ENCODE results near the gene NDE1. TPM values are rescaled to one million over a fixed set of nuclear protein-coding genes. Genes with fewer than 3 reads are reported as not detected.
"Not testable (repeated sequence)": the region's sequence is repeated elsewhere in the genome, so short reads cannot be mapped to it uniquely, and the experiment has no call there.

NDE1 gene
- total and polyA plus RNA-seq, 2 experiments from 2014 or later: 7.1 to 41.0 TPM

GRCh38 chr16:15682105-15682570 is 32.1 kb downstream of the NDE1 start:
- TF ChIP-seq, protein P1, sequence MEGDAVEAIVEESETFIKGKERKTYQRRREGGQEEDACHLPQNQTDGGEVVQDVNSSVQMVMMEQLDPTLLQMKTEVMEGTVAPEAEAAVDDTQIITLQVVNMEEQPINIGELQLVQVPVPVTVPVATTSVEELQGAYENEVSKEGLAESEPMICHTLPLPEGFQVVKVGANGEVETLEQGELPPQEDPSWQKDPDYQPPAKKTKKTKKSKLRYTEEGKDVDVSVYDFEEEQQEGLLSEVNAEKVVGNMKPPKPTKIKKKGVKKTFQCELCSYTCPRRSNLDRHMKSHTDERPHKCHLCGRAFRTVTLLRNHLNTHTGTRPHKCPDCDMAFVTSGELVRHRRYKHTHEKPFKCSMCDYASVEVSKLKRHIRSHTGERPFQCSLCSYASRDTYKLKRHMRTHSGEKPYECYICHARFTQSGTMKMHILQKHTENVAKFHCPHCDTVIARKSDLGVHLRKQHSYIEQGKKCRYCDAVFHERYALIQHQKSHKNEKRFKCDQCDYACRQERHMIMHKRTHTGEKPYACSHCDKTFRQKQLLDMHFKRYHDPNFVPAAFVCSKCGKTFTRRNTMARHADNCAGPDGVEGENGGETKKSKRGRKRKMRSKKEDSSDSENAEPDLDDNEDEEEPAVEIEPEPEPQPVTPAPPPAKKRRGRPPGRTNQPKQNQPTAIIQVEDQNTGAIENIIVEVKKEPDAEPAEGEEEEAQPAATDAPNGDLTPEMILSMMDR (IDR thresholded peaks at IDR 0.05; ENCODE audit: low read depth, low read length): peak; percentile 60
- Histone ChIP-seq H3K36me3 (peaks cover 3% of the 10 kb centered on the region), H3K4me1 (ENCODE audit: low read depth) (no peaks in the 10 kb centered on the region), H3K4me3 (no peak overlapping the region), H3K27ac (no peak overlapping the region), H3K9me3 (ENCODE audit: low read depth) (no peaks in the 10 kb centered on the region), H3K27me3 (no peaks in the 10 kb centered on the region)
- peak; percentile 39 to 74 for DNase-seq (ENCODE audit: low read depth in 1 of 2, low spot score in 1 of 2)

GRCh38 chr16:15686287-15686686 is 36.2 kb downstream of the NDE1 start:
- TF ChIP-seq, protein P1 (IDR thresholded peaks at IDR 0.05; ENCODE audit: low read depth, low read length): no peak
- H3K9me3 ChIP-seq (ENCODE audit: low read depth): no peaks in the 10 kb centered on the region
- no peaks in the 10 kb centered on the region for H3K4me1 ChIP-seq (ENCODE audit: low read depth)
- no peak overlapping the region for H3K27ac ChIP-seq
- no peak for DNase-seq (ENCODE audit: low read depth in 1 of 2, low spot score in 1 of 2)
- no peak overlapping the region for H3K4me3 ChIP-seq
- no peaks in the 10 kb centered on the region for H3K27me3 ChIP-seq
- H3K36me3 ChIP-seq: peaks cover 13% of the 10 kb centered on the region

DNA sequence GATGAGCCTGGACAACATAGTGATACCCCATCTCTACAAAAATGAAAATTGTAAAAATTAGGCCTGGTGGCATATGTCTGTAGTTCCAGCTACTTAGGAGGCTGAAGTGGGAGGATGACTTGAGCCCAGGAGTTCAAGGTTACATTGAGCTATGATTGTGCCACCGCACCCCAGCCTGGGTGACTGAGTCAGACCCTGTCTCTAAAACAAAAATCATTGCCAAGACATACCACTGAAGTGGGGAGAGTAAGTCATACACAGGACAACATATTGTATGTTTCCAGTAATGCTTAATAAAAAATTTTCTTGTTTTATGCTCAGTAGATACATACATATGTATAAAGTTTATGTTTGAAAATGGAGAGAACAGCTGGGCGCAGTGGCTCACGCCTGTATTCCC is 39.2 kb downstream of the NDE1 start:
- no peak overlapping the region for H3K27ac ChIP-seq
- no peaks in the 10 kb centered on the region for H3K9me3 ChIP-seq (ENCODE audit: low read depth)
- no peaks in the 10 kb centered on the region for H3K4me1 ChIP-seq (ENCODE audit: low read depth)
- TF ChIP-seq, protein P1 (IDR thresholded peaks at IDR 0.05; ENCODE audit: low read depth, low read length): no peak
- peaks cover 19% of the 10 kb centered on the region for H3K36me3 ChIP-seq
- no peaks in the 10 kb centered on the region for H3K27me3 ChIP-seq
- DNase-seq (ENCODE audit: low read depth in 1 of 2, low spot score in 1 of 2): no peak
- no peak overlapping the region for H3K4me3 ChIP-seq

DNA sequence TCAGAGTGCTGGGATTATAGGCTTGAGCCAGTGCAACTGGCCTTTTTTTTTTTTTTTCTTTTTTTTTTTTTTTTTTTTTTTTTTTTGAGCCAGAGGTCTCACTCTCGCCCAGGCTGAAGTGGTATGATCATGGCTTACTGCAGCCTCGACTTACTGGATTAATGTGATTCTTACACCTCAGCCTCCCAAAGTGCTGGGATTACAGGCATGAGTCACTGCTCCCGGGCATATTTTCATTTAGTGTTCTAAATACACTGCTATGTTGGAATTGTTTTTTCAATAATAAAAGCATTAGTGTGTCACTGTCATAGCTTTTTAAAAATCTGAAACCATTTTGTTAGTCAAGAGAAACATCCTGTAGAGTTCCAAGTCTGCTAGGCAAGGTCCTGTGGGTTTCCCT is 40.3 kb downstream of the NDE1 start:
- no peak overlapping the region for H3K27ac ChIP-seq

GRCh38 chr16:15691046-15691445 is 41.0 kb downstream of the NDE1 start:
- H3K27me3 ChIP-seq: no peaks in the 10 kb centered on the region
- no peak overlapping the region for H3K27ac ChIP-seq
- no peak for DNase-seq (ENCODE audit: low read depth in 1 of 2, low spot score in 1 of 2)
- H3K4me1 ChIP-seq (ENCODE audit: low read depth): no peaks in the 10 kb centered on the region
- no peaks in the 10 kb centered on the region for H3K9me3 ChIP-seq (ENCODE audit: low read depth)
- H3K36me3 ChIP-seq: peaks cover 22% of the 10 kb centered on the region
- H3K4me3 ChIP-seq: no peak overlapping the region
- TF ChIP-seq, protein P1 (IDR thresholded peaks at IDR 0.05; ENCODE audit: low read depth, low read length): no peak

More for the DNA sequence above, 40.3 kb downstream of the NDE1 start:
- DNase-seq (ENCODE audit: low read depth in 1 of 2, low spot score in 1 of 2): no peak
- Histone ChIP-seq H3K27me3 (no peaks in the 10 kb centered on the region), H3K4me3 (no peak overlapping the region), H3K36me3 (peaks cover 22% of the 10 kb centered on the region), H3K9me3 (ENCODE audit: low read depth) (no peaks in the 10 kb centered on the region), H3K4me1 (ENCODE audit: low read depth) (no peaks in the 10 kb centered on the region)
- TF ChIP-seq, protein P1 (IDR thresholded peaks at IDR 0.05; ENCODE audit: low read depth, low read length): no peak

DNA sequence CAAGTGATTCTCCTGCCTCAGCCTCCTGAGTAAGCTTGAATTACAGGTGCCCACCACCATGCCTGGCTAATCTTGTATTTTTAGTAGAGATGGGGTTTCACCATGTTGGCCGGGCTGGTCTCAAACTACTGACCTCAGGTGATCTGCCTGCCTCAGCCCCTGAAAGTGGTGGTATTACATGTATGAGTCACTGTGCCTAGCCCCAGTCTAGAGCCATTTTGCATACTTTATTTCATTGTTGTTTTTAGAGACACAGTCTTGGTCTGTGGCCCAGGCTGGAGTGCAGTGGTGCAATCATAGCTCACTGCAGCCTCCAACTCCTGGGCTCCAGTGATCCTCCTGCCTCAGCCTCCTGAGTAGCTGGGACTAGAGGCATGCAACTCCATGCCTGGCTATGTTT is 42.5 kb downstream of the NDE1 start:
- not testable (repeated sequence) for H3K4me1 ChIP-seq (ENCODE audit: low read depth); H3K27me3 ChIP-seq; H3K27ac ChIP-seq; H3K4me3 ChIP-seq; H3K9me3 ChIP-seq (ENCODE audit: low read depth); DNase-seq (ENCODE audit: low read depth in 1 of 2, low spot score in 1 of 2)
- H3K36me3 ChIP-seq: peaks cover 29% of the 10 kb centered on the region

Measured in cardiac muscle cell (in vitro differentiated cells and primary cell).